Raji (cell line): ENCODE data around the gene PPP1R2C.

ENCODE experiments used
- POLR2A ChIP-seq: IDR thresholded peaks from 2 replicates; pipeline ENCODE4 v1.6.1; 2011; ENCODE audit warnings: low read depth, low read length, control low read depth; ENCODE audit not compliant: insufficient read depth

The PPP1R2C gene

DNA sequence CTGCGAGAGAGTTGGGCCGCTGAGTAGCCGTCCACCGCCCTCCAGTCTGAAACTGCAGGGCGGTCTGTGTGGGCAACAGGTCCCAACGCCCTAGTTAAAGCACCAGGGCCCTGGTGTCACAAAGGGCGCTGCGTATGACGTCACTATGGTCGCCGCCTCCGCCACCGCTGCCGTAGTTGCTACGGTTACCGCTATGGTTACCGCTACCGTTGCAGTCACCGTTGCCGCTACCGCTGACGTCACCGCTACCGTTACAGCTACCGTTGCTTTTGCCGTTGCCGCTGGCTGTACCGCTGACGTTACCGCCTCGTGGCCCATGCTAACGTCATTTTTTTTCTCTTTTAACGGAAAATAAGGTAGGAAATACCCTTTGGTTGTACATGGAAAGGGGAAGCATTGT is at the start of gene PPP1R2C:
TSS of gene PPP1R2C (minus strand) at position 68 of the 400 bp plus-strand sequence. CDS start 84 bp downstream, outside the sequence.
- TF ChIP-seq POLR2A = no peak

DNA sequence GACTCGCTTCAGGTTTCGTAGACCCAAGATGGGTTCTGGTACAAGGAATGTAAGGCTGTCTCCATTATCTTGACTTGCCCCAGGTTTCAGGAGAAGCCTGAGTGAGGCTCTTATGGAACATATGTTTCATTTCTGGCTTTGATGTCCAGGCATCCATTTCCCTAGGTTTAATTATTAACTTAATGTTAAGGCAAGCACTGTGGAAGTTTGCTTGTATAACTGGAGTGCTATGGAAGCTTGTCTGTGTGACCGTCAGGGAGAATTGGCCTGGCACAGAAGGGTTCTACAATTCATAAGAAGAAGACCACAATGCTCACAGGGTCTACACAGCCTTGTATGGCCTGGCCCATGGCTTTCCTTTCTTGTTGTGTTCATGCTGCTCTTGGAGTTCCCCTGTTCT is 47.2 kb upstream of the PPP1R2C start:
- TF ChIP-seq POLR2A = no peak

DNA sequence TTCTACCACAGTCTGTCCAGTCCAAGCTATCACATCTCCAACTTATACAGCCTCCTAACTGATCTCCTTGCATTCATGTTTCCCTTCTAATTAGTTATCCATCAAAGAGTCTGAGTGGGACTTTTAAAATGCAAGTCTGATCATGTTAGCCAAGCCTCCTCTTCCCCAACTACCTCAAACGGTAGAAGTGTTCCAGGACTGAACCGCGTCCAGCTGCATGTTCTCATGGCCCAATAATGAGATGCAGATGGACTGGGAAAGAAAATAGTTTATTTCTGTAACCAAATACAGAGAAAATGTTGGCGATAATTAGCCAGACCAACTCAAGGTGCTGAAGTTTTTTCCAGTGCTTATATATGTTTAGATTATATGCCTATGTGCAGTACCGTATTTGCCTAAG is 46.6 kb upstream of the PPP1R2C start:
- TF ChIP-seq POLR2A = no peak

DNA sequence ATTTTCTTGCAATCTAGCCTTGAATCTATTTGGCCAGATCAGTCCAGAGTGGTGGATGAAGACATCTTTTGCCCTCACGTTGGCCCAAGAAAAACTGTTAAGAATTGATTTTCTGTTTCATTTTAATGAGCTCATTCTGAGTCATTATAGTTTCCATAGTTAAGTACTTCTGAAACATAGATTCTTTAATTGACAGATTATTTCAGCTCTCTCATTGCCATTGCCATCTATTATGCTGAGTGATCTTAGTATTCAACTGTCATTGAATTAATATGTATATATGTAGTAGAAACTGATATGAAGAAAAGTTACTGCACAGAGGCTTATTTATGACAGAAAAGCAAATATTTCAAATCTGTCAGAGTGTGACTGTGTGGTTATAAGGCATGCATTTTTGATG is 45.5 kb upstream of the PPP1R2C start:
- no peak for TF ChIP-seq POLR2A

DNA sequence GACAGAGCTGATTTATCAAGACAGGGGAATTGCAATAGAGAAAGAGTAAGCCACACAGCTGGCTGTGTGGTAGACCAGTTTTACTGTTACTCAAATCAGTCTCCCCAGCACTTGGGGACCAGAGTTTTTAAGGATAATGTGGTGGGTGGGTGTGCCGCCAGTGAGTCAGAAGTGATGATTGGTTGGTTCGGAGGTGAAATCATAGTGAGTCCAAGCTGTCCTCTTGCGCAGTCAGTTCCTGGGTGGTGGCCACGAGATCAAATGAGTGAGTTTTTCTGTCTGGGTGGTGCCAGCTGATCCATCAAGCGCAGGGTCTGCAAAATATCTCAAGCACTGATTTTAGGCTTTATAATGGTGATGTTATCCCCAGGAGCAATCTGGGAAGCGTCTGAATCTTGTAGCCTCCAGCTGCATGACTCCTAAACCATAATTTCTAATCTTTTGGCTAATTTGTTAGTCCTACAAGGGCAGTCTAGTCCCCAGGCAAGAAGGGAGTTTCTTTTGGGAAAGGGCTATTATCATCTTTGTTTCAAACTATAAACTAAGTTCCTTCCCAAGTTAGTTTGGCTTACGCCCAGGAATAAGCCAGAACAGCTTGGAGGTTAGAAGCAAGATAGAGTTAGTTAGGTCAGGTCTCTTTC is 44.0 kb upstream of the PPP1R2C start:
- TF ChIP-seq POLR2A = no peak

DNA sequence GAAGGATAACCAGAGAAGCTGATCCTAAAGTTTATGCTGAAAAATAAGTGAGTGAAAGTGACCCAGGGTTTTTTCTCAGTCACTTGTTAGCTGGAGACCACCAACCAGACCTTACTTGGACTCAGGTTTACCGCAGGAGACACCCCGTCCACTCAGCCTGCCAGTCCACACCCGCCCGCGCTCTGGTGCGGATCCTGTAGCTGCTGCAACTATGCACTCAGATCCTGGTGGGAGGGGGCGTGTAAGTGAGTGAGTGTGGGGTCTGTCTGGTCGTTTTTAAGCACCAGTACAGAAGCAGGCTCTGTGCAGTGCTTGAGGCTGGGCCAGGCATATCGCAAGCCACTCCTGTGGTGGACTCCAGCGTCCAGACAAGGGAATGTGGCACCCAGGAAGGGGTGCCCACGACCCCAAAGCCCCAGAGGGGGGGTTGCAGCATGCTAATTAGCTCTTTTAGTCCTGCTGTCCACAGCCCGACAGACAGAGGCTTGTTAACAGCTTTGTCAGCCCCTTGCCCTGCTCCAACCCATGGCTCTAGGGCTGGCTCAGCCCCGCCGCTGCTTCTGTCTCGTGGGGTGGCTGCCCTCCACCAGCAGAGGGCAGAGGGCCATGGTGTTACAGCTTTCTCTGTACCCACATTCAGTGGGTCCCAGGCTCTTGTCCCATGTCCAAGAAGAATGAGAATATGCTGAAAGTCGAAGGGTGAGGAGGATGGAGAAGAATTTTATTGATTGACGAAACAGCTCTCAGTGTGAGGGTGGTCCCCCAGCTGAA is 40.4 kb upstream of the PPP1R2C start:
- TF ChIP-seq POLR2A = no peak

DNA sequence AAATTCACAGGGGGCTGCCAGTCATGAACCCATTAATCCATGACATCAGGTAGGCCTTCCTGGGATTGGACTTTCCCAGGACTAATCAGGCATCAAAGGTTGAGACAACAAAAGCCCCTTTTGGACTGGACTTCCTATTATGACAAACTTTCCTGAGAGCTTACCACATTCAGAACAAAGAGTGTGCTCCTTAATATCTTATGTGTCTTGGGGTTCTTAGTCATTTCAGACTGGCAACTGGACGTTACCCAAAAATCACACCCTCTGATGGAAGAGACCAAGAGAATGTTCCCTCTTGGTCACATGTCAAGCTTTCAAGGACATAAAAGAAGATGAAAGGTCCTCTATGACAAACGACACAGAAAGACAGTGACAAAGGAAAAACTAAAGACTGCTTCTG is 31.6 kb upstream of the PPP1R2C start:
- no peak for TF ChIP-seq POLR2A

DNA sequence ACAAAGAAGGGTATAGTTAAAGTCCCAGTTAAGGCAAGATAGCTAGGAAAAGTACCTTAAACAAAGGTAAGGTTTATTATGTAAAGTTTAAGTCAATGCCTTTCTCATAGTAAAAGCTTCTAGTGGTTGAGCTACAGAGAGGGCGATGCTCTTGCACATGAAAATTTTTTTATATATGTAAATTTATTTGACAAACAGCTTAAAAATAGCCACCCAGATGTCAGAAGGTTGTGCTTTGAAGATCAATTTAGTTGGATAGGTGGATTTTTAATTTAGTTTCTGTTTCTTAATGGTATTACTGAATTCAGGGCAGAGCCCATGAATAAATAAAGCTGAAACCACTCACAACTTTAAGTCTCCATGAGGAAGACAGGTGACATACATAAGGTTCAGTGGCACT is 29.4 kb upstream of the PPP1R2C start:
- TF ChIP-seq POLR2A = no peak

DNA sequence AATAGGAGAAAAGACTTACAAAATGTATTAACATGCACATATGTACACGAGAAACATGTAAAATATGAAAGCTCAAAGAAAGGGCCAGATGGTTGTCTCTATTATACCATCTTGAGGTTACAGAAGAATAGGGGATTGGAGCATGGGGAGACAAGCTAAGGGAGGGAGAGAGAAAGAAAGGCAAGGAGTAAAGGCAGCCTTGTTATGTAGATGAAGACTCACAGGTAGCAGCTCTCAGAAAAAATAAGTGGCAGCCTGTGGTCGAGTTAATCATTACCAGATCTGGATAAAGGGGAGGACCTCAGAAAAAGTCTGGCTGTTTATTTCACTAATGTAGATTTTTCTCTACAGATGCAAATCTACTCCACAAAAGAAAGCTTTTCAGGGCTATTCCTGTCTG is 26.6 kb upstream of the PPP1R2C start:
- no peak for TF ChIP-seq POLR2A

DNA sequence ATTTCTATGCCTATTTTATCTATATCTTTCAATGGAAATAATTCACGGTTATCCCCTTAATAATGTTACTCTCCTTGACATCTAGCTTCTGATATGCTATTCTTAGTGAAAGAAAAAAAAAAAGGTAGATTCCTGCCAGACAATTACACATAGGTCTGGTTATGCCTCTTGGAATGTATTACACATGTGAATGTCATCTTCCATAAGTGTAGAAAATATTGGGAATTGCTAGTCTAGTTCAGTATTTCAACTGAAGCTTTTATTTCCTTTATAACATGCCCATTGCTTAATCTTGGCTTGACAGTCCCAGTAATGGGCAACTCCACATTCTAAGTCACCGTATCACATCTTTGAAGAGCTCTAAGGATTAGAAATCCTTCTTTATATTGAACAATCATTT is 25.4 kb upstream of the PPP1R2C start:
- no peak for TF ChIP-seq POLR2A

DNA sequence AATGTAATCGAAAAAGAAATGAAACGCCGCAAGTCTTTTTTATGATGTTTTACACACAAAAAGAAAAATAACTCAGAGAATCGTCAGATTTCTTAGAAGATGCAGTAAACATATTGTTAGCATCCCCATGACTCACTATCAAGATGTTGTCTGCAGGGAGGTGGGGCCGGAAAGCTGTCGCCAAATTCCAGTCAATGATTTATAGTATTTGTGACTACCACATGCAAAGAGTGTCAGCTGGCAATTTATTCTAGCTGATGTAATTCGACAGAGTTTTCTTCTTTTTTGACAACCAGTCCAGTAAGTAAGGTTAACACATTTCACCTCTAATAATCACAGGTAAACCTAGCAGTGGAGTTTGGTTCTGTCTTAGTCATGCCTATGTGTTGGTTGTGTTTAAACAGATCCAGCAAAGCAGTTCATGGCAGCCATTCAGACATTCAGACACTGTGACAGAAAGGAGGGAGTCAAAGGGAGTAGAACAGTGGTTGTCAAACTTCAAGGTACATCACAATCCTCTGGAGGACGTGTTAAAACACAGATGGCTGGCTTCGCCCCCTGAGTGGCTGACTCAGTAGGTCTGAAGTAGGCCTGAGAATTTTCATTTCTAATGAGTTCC is 19.8 kb upstream of the PPP1R2C start:
- TF ChIP-seq POLR2A = no peak

DNA sequence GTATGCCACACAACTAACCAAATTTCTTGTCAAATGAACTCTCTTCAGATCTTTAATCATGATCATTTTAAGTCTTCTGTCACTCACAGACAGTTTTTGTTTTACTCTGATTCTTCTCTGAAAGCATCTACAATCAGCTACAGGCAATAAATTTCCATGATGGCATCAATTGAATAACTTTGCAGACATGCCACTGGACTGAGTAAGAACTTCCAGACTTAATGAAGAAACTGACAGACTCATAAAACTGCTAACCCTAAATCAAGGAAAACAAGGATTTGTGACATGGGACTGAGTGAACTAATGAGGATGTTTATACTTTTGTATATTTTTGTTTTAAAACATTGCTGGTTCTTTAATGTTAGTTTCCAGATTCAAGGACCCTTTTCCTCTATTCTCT is 5.5 kb upstream of the PPP1R2C start:
- no peak for TF ChIP-seq POLR2A

DNA sequence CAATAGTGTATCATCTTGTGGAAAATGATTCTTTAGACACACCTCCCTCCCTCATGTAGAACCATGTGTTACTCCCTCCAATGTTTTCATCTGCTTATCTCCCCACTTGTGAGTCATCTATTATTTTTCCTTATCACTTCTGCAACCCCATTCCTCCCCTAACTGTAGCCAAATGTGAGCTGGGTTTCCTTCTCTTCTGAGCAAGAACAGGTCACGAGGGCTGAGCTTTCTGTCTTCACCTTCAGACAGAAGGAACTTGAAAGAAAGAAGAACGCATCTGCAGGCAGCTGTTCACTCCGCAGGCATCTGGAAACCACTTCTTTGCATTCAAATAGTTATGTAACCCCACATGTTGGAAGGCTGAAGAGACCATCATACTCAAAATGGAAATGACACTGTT is 1.8 kb downstream of the PPP1R2C start:
- TF ChIP-seq POLR2A = no peak

DNA sequence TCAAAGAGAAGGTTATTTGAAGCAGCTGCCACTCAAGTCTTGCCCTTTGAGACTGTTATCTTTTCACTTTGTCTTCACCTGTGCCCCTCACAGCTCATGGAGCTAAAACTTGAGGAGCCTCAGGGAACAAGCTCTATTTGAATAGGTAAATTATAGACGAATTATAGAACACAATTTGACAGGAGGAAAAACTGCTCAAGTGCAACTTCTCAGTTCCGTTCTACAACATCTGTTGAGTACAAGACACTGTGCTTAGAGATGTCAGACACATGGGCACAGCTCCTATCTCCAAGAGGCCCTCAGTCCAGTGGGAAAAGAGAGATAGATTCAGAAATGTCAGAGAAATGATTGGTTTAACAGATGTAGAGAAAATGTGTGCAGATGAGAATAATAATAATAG is 5.1 kb downstream of the PPP1R2C start:
- no peak for TF ChIP-seq POLR2A

DNA sequence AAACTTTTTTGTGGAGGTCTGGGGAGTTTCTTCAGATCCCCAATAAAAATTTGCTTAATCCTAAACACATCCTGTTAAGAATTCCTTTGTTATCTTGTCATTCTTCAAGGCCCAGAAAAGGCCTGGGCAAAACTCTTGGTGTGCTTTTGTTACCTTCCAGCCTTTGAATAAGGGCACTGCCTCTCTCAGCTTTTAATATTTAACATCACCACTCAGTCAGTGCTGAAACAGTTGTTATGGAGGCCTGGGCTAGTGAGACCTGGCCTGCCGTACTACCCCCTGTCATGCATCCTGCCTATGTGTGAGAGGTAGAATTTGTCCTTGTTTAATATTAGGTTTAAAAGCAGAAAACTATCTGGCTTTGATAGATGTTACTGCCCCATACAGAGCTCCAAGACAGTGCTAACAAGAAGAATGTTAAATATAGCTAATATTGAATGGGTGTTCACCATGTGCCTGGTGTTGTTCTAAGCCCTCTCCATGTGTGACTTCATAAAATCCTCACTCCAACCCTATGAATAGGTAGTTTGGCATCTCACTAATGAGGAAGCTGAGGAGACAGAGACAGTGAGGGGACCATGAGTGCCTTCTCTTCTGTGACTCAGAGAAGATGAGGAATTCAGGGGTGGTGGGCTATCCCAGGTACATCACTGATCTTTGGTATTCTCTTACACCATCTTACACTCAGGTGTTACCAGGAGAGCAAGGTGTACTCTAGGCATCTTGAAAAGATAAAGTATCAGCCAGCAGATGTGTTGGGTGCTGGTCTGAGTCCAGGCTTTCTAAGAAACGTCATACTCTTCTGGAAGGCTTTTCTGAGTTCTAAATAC is 6.2 kb downstream of the PPP1R2C start:
- TF ChIP-seq POLR2A = no peak
